Measurements from ENCODE around the gene USF2.
"Not testable (repeated sequence)": the region's sequence is repeated elsewhere in the genome, so short reads cannot be mapped to it uniquely, and the experiment has no call there.

Gene USF2

DNA sequence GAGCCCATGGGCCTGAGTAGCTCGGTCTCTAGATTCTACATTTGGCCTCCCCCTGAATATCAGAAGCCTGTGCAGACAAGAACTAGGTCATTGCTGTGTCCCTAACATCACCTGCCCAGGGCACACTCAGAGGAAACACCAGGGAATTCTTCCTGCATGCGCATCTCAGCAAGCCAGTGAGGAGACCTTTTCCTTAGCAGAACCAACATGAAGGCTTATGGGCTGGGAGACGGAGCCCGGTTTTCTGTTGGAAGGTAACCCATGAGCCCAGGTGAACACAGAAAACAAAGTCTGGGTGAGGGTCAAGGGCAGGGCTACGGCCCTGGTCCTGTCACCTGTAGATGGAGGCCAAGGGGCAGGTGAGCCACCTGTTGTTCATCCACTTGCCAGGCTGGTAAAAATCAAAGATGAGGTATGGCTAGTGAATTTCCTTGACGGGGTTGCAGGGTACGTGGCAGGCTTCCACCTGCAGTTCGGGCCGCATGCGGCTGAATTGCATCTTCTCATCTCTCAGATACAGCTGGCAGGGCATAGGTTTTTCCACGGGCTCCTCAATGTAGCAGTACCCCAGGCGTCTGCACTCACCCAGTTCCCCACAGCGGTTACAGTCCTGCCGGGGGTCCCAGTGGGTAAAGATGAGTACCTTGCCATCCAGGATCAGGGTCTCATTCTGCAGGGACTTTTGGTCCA is 36.7 kb upstream of the USF2 start:
- POLR2A ChIA-PET = no interaction called here
- TF ChIP-seq, protein P1, sequence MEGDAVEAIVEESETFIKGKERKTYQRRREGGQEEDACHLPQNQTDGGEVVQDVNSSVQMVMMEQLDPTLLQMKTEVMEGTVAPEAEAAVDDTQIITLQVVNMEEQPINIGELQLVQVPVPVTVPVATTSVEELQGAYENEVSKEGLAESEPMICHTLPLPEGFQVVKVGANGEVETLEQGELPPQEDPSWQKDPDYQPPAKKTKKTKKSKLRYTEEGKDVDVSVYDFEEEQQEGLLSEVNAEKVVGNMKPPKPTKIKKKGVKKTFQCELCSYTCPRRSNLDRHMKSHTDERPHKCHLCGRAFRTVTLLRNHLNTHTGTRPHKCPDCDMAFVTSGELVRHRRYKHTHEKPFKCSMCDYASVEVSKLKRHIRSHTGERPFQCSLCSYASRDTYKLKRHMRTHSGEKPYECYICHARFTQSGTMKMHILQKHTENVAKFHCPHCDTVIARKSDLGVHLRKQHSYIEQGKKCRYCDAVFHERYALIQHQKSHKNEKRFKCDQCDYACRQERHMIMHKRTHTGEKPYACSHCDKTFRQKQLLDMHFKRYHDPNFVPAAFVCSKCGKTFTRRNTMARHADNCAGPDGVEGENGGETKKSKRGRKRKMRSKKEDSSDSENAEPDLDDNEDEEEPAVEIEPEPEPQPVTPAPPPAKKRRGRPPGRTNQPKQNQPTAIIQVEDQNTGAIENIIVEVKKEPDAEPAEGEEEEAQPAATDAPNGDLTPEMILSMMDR (IDR thresholded peaks at IDR 0.05; ENCODE audit: control extremely low read depth, extremely low read depth, low read depth, missing control alignments) = no peak
- CTCF ChIA-PET = no interaction called here
- no peak for DNase-seq (ENCODE audit: extremely low spot score)

DNA sequence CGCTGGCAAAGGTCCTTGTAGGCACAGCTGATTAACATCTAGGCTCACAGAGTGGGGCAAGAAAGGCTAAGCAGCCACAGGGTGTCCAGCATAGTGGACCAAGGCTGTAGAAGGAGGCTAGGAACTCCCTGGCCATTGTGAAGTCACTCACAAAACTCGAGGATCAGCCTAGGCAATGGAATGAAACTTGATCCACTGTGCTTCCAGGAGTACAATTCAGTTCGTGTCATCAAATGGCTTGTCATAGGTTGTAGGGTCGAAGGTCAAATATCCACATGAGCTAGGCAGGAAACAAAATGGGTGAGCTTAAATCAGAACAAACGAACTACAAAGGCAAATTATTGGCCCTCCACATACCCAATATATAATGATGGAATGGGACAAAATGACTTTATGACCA is 35.9 kb upstream of the USF2 start:
- TF ChIP-seq, protein P1 (IDR thresholded peaks at IDR 0.05; ENCODE audit: control extremely low read depth, extremely low read depth, low read depth, missing control alignments) = no peak
- ChIA-PET CTCF (no interaction called here), POLR2A (no interaction called here)
- DNase-seq (ENCODE audit: extremely low spot score) = no peak

DNA sequence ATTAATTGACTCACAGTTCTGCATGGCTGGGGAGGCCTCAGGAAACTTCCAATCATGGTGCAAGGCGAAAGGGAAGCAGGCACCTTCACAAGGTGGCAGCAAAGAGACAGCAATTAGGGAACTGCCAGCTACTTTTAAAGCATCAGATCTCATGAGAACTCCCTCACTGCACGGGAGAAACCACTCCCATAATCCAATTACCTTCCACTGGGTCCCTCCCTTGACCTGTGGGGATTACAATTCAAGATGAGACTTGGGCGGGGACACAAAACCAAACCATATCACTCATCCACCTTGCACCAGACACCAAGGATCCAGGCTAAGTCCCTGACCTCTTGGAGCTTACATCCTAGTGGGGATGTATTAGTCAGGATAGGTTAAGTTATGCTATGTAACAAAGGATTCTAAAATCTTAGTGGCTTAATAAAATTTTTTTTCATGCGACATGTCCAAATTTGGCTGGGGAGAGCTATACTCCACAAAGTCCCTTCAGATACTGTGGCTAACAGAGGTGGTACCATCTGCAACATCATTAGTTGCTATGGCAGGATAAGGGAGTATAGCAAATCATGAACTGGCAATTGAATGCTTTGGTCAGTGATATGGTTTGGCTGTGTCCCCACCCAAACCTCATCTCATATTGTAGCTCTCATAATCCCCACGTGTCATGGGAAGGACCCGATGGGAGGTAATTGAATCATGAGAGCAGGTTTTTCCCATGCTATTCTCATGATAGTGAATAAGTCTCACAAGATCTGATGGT is 31.9 kb upstream of the USF2 start:
- TF ChIP-seq, protein P1 (IDR thresholded peaks at IDR 0.05; ENCODE audit: control extremely low read depth, extremely low read depth, low read depth, missing control alignments) = peak; percentile 37
- no peak for DNase-seq (ENCODE audit: extremely low spot score)
- POLR2A ChIA-PET = interaction anchor here (0.5 kb wide), 1 partner anchor 327 kb away, joined by 3 read pairs; the partner anchor contains the start of gene ATP4A
- CTCF ChIA-PET = no interaction called here

DNA sequence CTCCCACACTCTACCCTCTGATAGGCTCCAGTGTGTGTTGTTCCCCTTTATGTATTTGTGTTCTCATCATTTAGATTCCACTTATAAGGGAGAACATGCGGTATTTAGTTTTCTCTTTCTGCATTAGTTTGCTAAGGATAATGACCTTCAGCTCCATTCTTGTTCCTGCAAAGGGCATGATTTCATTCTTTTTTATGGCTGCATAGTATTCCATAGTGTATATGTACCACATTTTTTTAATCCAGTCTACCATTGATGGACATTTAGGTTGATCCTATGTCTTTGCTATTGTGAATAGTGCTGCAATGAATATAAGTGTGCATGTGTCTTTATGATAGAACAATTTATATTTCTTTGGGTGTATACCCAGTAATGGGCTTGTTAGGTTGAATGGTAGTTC is 29.2 kb upstream of the USF2 start:
- POLR2A ChIA-PET; DNase-seq (ENCODE audit: extremely low spot score): not testable (repeated sequence)
- CTCF ChIA-PET = interaction anchor here (1.8 kb wide), 1 partner anchor 14 kb away, joined by 4 read pairs; no protein-coding TSS in a partner anchor

DNA sequence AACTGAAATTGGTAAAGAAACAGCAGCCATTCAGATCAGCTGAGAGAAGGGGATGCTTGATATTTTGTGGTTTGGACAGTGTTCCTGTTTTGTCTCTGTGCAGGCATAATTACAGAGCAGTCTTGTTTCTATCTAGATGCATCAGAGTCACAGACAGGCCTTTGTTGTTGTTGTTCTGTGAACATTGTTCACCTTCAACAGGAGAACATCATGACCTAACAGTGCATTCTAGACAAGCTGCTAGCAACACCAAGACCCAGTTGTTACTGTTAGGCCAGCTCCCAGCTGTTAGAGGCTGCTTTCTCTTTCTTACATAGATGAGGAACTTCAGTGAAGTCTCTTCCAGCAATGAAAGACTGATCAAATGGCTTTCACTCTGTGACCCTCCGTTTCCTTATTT is 28.4 kb upstream of the USF2 start:
- TF ChIP-seq, protein P1 (IDR thresholded peaks at IDR 0.05; ENCODE audit: control extremely low read depth, extremely low read depth, low read depth, missing control alignments) = no peak
- ChIA-PET POLR2A (no interaction called here), CTCF (interaction anchor here (1.0 to 1.8 kb wide), 2 partner anchors 15 to 86 kb away, joined by 3 to 4 read pairs; partner anchors contain the start of gene FXYD5)
- DNase-seq (ENCODE audit: extremely low spot score) = peak; percentile 10

DNA sequence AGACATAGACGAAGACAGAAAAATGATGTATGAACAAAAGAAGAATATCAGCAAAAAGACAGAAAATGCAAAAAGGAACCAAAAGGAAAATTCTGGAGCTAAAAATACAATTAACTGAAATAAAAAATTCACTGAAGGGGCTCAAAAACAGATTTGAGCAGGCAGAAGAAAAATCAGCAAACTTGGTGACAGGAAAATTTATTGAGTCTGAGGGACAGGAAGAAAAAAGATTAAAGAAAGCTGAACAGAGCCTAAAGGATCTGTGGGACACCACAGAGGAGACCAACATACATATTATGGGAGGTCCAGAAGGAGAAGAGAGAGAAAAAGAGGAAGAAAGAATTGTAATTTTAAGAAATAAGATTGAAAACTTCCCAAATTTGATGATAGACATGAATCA is 27.3 kb upstream of the USF2 start:
- ChIA-PET POLR2A (no interaction called here), CTCF (interaction anchor here (0.9 to 1.5 kb wide), 4 partner anchors 9 to 93 kb away, joined by 3 to 5 read pairs (median 3); partner anchors contain the start of gene FAM187B)
- no peak for DNase-seq (ENCODE audit: extremely low spot score)
- TF ChIP-seq, protein P1 (IDR thresholded peaks at IDR 0.05; ENCODE audit: control extremely low read depth, extremely low read depth, low read depth, missing control alignments) = no peak
